ENCODE results near the gene ANKDD1B.
"Not testable (repeated sequence)": the region's sequence is repeated elsewhere in the genome, so short reads cannot be mapped to it uniquely, and the experiment has no call there.

ANKDD1B gene

DNA sequence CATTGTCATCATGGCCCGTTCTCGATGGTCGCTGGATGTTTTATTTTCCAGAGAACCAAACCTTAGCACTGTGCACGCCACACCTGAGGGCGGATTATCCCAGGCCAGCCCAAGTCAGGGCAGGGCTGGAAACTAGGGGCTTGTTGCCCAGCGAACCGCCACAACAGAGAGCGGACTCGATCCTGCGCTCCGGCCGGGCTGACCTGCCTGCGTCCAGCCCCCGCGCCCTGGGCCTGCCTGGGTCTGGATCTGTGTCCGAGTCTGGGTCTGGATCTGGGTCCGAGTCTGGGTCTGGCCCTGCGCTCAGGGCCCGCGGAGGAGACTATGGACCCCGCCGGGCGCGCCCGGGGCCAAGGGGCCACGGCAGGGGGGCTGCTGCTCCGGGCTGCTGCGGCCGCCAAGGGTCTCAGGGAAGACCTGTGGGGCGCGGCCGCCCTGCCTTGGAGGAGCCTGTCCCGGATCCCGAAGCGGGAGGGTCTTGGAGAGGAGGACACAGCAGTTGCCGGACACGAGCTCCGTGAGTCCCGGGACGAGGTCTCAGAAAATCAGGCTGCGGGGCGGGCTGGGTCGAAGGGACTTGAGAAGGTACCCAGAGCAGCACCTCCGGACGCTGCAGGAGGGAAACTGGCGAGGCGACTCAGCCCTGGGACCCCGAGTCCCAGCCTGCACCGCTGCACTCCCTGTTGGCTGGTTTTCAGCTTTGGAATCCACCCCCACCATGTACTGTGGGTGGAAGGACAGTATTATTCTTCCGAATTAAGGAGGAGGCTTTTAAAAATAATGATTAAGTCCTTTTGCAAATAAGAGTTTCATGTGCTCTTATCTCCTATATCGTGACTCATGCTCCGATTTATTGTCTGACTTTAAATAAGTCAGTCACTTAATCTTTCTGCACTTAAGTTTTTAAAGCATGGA is at the start of gene ANKDD1B:
Gene ANKDD1B, plus strand, starts transcription at position 143 of the 915 bp plus-strand sequence. Its CDS starts 182 bp downstream, at position 325.
- DNase-seq: no peak

DNA sequence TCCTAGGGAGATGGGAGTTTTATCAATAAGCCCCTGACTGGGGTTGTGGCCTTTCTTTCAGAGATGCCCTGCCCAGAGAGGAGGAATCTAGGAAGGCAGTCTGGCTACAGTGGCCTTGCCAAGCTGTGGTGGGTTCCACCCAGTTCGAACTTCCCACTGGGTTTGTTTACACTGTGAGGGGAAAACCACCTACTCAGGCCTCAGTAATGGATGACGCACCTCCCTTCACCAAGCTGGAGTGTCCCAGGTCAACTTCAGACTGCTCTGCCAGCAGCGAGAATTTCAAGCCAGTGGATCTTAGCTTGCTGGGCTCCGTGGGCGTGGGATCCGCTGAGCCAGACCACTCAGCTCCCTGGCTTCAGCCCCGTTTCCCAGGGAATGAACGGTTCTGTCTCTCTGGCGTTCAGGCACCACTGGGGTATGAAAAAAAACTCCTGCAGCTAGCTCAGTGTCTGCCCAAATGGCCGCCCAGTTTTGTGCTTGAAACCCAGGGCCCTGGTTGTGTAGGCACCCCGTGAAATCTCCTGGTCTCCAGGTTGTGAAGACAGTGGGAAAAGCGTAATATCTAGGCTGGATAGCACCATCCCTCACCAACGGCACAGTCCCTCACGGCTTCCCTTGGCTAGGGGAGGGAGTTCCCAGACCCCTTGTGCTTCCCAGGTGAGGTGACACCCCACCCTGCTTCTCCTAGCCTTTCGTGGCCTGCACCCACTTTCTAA is 45.1 kb upstream of the ANKDD1B start:
- peak; percentile 19 for DNase-seq

DNA sequence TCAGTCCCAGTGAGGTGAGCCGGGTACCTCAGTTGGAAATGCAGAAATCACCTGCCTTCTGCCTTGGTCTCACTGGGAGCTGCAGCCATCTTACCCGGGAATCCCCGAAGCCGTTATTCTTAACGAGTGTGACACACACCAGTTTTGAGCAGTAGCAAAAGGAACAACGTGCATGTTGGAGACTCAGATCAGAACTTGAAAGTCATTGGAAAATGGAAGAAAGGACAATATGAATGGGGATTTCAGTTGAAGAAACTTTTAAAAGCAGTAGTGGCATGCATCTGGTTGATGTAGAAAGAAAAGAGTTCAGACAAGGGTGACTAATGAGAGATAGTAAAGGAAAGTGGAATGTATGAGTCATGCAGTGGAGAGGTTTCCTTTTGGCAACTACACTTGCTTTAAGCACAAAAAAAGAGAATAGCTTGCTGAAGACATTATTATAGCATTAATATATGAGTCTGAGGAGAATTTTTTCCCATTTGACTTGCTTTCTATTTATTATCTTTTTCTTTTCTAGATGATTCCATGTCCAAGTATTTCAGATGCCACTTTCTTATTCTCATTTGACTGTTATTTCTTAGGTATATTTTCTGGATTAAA is 44.4 kb upstream of the ANKDD1B start:
- DNase-seq: peak; percentile 83

DNA sequence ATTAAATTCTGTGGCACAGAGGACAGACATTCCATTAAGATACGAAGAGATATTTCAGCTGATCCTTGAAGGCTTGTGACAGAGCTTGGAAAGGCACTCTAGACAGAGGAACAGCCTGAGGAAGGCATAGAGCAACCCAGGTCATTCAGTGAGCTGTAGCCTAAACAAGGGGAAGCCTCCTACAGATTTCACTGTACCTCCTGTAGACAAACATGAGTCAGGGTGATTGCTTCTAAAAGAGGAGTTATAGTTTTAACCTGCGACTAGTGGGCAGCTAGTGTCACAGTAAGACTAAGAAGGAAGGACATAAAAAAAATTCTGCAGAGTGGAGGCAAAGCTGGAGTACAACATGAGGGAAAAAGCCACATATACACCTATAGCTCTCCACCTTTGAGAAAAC is 43.5 kb upstream of the ANKDD1B start:
- DNase-seq: peak; percentile 68

GRCh38 chr5:75568202-75568601 is 43.1 kb upstream of the ANKDD1B start:
- DNase-seq: peak; percentile 70

- no peak for DNase-seq
Measured at GRCh38 chr5:75571547-75571946, 39.7 kb upstream of the ANKDD1B start.

GRCh38 chr5:75574791-75575190 is 36.5 kb upstream of the ANKDD1B start:
- no peak for DNase-seq

- DNase-seq: not testable (repeated sequence)
Measured at GRCh38 chr5:75578280-75578679, 33.0 kb upstream of the ANKDD1B start.

DNA sequence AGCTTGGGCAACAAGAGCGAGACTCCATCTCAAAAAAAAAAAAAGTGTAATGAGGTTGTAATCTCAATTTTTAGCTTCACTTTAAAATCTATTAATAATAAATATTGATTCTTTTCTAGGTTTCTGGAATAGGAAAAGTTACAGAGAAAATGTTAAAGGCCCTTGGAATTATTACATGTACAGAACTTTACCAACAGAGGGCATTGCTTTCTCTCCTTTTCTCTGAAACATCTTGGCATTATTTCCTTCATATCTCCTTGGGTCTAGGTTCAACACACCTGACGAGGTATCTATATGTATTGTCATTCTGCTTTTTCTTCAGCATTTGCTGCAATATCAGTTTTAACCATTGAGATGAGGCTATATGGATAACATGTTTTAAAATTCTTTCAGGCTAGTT is 26.6 kb upstream of the ANKDD1B start:
- no peak for DNase-seq

DNA sequence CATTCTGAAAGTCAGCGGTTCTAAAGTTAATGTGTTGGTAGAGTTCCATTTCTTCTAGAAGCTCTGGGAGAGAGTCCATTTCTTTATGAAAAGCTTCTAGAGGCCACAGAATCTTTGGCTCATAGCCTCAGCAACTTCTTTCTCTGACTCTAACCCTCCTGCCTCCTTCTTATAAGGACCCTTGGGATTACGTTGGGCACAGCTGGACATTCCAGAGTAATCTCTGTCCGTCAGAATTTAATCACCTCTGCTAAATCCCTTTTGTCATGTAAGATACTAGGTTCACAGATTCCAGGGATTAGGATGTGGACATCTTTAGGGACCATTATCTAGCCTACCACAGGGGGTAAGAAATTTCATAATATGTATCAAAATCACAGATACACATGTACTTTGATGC is 22.6 kb upstream of the ANKDD1B start:
- DNase-seq: no peak

DNA sequence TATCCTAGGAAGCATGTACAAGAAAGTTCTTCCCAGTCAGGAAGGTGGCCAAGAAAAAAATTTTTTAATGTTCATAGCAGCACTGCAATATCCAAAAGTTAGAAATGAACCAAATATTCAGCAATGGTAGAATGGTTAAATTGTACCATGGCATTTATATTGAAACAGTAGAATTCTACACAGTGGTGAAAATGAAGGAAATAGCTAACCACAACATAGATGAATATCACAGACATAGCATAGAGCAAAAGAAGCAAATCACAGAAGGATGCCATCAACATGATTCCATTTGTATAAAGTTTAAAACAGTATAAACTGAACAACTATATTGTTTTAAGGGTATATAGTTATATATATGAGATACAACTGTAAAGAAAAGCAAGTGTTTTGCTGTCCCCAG is 10.7 kb upstream of the ANKDD1B start:
- no peak for DNase-seq

GRCh38 chr5:75601567-75601966 is 9.7 kb upstream of the ANKDD1B start:
- no peak for DNase-seq

DNA sequence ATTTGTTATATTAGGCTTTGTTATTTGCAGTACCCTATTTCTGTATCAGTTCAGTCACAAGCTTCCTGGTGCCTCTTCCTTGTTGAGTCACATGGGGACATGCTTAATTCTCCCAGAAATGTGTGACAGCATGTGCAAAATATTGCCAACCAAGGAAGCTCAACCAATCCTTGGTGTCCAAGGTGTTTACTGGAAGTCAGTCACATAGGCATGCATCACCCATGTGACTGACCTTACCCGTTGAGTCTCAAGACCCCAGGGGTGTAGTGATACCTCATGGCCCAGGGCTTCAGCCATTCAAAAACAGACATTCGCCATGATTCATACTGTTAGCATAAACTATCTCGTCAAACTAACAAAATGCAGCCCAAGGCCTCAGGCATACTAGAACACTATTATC is 9.3 kb upstream of the ANKDD1B start:
- DNase-seq: no peak

DNA sequence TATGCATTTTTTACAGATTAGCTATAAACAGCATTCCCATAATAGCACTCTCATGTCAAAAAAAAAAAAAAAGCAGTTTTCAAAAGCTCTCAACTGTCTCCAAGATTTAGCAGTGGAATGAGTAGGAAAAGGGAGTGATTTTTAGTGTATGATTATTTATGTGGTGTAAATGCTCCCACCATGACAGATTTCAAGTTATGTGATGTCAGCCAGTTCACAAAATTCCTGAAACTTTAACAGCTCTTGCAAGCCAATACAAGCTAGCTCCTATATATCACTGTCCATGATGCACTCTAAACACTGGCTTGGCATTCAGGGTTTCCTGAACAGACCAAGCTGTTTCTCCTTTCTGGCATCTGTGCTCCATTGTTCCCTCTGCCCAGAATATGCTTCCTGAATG is 7.9 kb upstream of the ANKDD1B start:
- no peak for DNase-seq

- no peak for DNase-seq
Measured at GRCh38 chr5:75603821-75604220, 7.4 kb upstream of the ANKDD1B start.

DNA sequence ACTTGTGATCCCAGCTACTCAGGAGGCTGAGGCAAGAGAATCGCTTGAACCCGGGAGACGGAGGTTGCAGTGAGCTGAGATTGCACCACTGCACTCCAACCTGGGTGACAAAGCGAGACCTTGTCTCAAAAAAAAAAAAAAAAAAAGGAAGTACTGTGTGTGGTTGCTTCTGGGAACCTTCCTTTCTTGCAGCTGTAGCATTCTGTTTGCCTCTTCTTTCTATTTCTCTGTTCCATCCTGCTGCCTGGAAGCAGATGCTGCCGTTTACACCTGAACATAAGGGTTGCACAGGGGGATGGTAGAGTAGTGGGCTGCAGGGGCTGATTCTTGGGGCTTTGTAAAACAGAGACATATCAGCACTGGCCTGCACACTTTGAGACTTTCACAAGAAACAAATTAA is 3.9 kb upstream of the ANKDD1B start:
- DNase-seq: not testable (repeated sequence)

- DNase-seq: no peak
Measured at GRCh38 chr5:75608870-75609269, 2.4 kb upstream of the ANKDD1B start.

- DNase-seq: no peak
Measured at GRCh38 chr5:75610201-75610600, 1.1 kb upstream of the ANKDD1B start.

DNA sequence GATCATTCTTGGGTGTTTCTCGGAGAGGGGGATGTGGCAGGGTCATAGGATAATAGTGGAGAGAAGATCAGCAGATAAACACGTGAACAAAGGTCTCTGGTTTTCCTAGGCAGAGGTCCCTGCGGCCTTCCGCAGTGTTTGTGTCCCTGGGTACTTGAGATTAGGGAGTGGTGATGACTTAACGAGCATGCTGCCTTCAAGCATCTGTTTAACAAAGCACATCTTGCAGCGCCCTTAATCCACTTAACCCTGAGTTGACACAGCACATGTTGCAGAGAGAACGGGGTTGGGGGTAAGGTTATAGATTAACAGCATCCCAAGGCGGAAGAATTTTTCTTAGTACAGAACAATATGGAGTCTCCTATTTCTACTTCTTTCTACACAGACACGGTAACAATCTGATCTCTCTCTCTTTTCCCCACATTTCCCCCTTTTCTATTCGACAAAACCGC is 368 bp upstream of the ANKDD1B start:
- not testable (repeated sequence) for DNase-seq

- no peak for DNase-seq
Measured at GRCh38 chr5:75612226-75612569, 945 bp downstream of the ANKDD1B start.

DNA sequence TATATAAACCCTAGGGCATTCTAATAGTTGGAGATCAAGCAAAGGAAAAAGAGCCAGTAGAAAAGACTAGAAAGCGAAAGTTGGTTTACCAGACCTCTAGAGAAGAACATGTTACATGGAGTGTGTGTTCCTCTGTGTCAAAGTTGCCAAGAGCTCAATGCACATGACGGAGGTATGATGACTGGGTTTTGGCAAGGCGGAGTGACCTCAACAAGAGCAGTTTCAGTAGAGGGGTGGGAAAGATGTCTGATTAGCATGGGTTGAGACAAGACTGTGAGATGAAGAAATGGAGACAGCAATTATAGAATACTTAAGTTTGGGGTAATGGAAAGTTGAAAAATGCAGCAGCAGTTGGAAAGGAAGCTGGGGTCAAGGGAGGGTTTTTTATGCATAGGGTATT is 1.6 kb downstream of the ANKDD1B start:
- DNase-seq: no peak

- DNase-seq: no peak
Measured at GRCh38 chr5:75614176-75614575, 2.9 kb downstream of the ANKDD1B start.

DNA sequence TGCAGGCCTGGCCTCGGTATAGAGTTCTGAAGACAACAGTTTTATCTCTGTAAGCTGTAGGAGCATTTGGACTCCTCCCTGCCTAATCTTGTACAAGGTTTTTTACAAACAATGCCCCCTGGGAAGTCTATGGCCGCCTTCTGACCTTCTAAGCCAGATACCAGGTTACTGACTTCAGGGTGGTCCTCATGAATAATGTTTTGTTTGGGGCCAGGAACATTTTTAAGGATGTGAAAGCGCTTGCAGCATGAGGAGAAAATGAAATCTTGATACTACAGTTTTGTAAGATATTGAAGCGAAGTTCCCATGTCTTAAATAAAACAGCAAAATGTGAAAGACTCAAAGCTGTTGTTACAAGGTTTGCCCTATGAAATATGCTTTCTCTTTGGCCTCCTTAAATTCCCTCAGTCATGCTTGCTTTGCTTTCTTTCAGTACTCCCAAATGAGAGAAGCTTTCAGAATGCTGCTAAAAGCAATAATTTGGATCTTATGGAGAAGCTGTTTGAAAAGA is 5.2 kb downstream of the ANKDD1B start:
- no peak for DNase-seq
